Activated CD8-positive, alpha-beta T cell treated with anti-CD3 and anti-CD28 coated beads, Interleukin-2, amount 10 ng/mL, durations not matched to agents 7 days and 5 days (primary cell): ENCODE results near the gene COX7A2L. TPM values are rescaled to one million over a fixed set of nuclear protein-coding genes. Genes with fewer than 3 reads are reported as not detected.
"Not testable (repeated sequence)": the region's sequence is repeated elsewhere in the genome, so short reads cannot be mapped to it uniquely, and the experiment has no call there.

Experiments
- ATAC-seq: fragments of 150-1000 bp; cut with Tn5 transposase; one replicate; pipeline ENCODE4 v1.10.0; 2021; ENCODE audit warnings: moderate library complexity
- CTCF ChIA-PET: fragments of 350-600 bp; sonication (Branson Sonifier 250); formaldehyde crosslinking; loops from one replicate; lab custom pipeline; 2021; ENCODE audit warnings: antibody characterized with exemption; lab: Charles Lee
- POLR2A ChIA-PET: fragments of 350-600 bp; sonication (Branson Sonifier 250); formaldehyde crosslinking; loops from one replicate; lab custom pipeline; 2021; ENCODE audit warnings: antibody characterized with exemption; lab: Charles Lee
- DNase-seq: peaks from one replicate; pipeline ENCODE4 v3.0.0-alpha.2; 2020
- H3K27ac Mint-ChIP-seq: one replicate; pipeline ENCODE4 v1.8.0; 2021; ENCODE audit warnings: mild to moderate bottlenecking, mixed read lengths
- H3K27me3 Mint-ChIP-seq: one replicate; pipeline ENCODE4 v1.8.0; 2021; ENCODE audit warnings: low read depth, mixed read lengths
- H3K36me3 Mint-ChIP-seq: one replicate; pipeline ENCODE4 v1.8.0; 2021; ENCODE audit warnings: low read depth, mixed read lengths
- H3K4me1 Mint-ChIP-seq: one replicate; pipeline ENCODE4 v1.8.0; 2021; ENCODE audit warnings: low read depth, mixed read lengths
- H3K4me3 Mint-ChIP-seq: one replicate; pipeline ENCODE4 v1.8.0; 2021; ENCODE audit warnings: mild to moderate bottlenecking, mixed read lengths
- H3K9me3 Mint-ChIP-seq: one replicate; pipeline ENCODE4 v1.8.0; 2022; ENCODE audit warnings: mixed read lengths; ENCODE audit not compliant: insufficient read depth
- total RNA-seq, 2 experiments: library from RNA; stranded (reverse); gene quantifications; one replicate each; pipeline ENCODE4 v1.2.3, GENCODE V29; 2021

Gene COX7A2L
- 100 to 1,000 TPM; 102 to 109 TPM for total RNA-seq

GRCh38 chr2:42360890-42361727 is at the start of gene COX7A2L:
TSS of gene COX7A2L (minus strand) at chr2:42361217. CDS start at chr2:42361161, 56 bp downstream.
- Mint-ChIP-seq H3K27ac (peak within 1 kb of the TSS; percentile 99), H3K4me3 (peak within 1 kb of the TSS; percentile 81), H3K9me3 (no peaks in the 10 kb centered on the region), H3K27me3 (no peaks in the 10 kb centered on the region), H3K4me1 (peaks cover 39% of the 10 kb centered on the region), H3K36me3 (peaks cover 20% of the 10 kb centered on the region)
- POLR2A ChIA-PET = interaction anchor here (0.6 to 1.6 kb wide), 5 partner anchors 10 to 449 kb away, joined by 3 to 7 read pairs (median 3); no protein-coding TSS in a partner anchor
- peak; percentile 96 for DNase-seq
- peak; percentile 96 for ATAC-seq
- CTCF ChIA-PET = interaction anchor here (0.8 to 3.6 kb wide), 7 partner anchors 11 to 271 kb away, joined by 3 to 11 read pairs (median 3); no protein-coding TSS in a partner anchor

DNA sequence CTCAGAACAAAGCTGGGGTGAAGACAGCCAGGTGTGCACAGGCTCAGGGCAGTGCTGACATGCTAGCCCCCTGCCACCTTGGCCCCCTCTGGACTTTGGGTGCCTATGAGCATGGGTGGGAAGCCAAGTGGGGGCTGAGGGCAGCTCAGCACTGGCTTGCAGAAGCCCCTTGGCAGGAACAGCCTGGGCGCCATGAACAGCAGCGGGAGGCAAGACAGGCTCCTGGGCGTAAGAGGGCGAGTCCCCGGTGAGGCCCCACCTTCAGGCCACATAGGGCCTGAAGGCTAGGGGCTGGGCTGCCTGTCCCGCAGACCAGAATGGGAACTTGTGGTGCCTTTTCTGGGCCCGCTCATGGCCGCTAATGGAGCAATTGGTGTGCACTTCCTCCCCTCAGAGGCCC is 47.0 kb upstream of the COX7A2L start:
- Mint-ChIP-seq H3K4me1 (no peaks in the 10 kb centered on the region), H3K9me3 (no peaks in the 10 kb centered on the region), H3K27me3 (no peaks in the 10 kb centered on the region), H3K4me3 (no peak overlapping the region), H3K36me3 (no peaks in the 10 kb centered on the region), H3K27ac (no peak overlapping the region)
- ATAC-seq = no peak
- DNase-seq = no peak
- ChIA-PET POLR2A (no interaction called here), CTCF (no interaction called here)

DNA sequence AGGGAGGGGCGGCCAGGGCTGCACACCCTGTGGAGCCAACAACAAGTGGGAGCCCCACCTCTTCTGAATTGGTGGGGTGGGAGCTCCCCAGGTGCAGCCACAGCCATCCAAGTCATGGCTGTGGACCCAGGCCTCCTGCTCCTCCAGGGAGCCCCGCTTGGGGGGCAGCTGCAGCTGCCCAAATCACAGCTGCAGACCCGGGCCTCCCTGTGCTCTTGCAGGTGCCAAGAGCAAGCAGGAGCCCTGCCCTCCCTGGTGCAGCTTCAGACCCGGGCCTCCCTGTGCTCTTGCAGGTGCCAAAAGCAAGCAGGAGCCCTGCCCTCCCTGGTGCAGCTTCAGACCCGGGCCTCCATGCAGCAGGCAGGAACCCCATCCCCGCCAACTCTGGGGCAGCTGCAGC is 46.5 kb upstream of the COX7A2L start:
- ChIA-PET POLR2A (no interaction called here), CTCF (no interaction called here)
- no peak for DNase-seq
- Mint-ChIP-seq H3K4me3 (no peak overlapping the region), H3K36me3 (no peaks in the 10 kb centered on the region), H3K9me3 (no peaks in the 10 kb centered on the region), H3K27ac (no peak overlapping the region), H3K4me1 (no peaks in the 10 kb centered on the region), H3K27me3 (no peaks in the 10 kb centered on the region)
- no peak for ATAC-seq

DNA sequence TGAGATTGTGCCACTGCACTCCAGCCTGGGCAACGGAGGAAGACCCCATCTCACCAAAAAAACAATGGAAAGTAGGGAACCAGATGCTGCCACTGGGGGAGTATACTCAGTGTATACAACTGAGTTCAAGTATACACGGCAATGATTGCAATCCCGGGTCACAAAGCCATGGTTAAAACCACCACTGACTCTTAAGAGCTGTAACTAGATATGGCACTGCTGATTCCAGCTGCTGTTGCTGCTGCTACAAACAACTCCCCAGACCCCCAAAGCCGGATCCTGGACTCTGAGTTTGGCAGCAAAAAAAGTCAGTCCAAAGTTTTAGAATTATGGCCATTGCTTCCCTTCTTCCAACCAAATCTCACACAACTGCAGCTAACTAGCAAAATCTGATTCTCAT is 43.7 kb upstream of the COX7A2L start:
- H3K4me3 Mint-ChIP-seq = no peak overlapping the region
- H3K27me3 Mint-ChIP-seq = no peaks in the 10 kb centered on the region
- ATAC-seq (no peak), DNase-seq (no peak)
- no peaks in the 10 kb centered on the region for H3K36me3 Mint-ChIP-seq
- H3K4me1 Mint-ChIP-seq = no peaks in the 10 kb centered on the region
- no peaks in the 10 kb centered on the region for H3K9me3 Mint-ChIP-seq
- no peak overlapping the region for H3K27ac Mint-ChIP-seq
- CTCF ChIA-PET = interaction anchor here (2.0 kb wide), 1 partner anchor 18 kb away, joined by 13 read pairs; no protein-coding TSS in a partner anchor
- POLR2A ChIA-PET = no interaction called here

DNA sequence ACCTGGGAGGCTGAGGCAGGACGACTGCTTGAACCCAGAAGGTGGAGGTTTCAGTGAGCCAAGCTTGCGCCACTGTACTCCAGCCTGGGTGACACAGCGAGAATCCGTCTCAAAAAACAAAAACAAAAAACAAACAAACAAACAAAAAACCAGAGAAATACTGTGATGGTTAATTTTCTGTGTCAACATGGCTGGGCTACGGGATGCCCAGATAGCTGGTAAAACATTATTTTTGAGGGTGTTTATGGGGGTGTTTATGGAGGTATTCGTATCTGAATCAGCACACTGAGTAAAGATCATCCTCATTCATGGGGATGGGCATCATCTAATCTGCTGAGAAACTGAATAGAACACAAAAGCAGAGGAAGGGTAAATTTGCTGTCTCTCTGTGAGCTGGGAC is 40.8 kb upstream of the COX7A2L start:
- H3K4me1 Mint-ChIP-seq = no peaks in the 10 kb centered on the region
- peaks cover 3% of the 10 kb centered on the region for H3K27me3 Mint-ChIP-seq
- H3K36me3 Mint-ChIP-seq = no peaks in the 10 kb centered on the region
- ChIA-PET CTCF (no interaction called here), POLR2A (no interaction called here)
- no peak overlapping the region for H3K4me3 Mint-ChIP-seq
- no peak overlapping the region for H3K27ac Mint-ChIP-seq
- H3K9me3 Mint-ChIP-seq = no peaks in the 10 kb centered on the region
- ATAC-seq (no peak), DNase-seq (no peak)

DNA sequence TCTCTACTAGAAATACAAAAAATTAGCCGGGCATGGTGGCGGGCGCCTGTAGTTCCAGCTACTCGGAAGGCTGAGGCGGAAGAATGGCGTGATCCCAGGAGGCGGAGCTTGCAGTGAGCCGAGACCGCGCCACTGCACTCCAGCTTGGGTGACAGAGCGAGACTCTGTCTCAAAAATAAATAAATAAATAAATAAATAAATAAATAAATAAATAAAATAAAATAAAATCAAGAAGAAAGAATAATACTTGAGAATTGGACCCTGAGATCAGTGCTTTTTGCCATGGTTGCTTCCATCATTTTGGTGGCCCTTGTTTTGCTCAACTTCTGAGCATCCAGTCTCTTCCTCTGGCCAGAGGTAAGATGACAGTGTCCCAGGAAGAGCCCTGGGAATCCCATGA is 37.0 kb upstream of the COX7A2L start:
- H3K27ac Mint-ChIP-seq, DNase-seq, H3K4me3 Mint-ChIP-seq, CTCF ChIA-PET, H3K9me3 Mint-ChIP-seq, H3K27me3 Mint-ChIP-seq, POLR2A ChIA-PET, H3K4me1 Mint-ChIP-seq, ATAC-seq, H3K36me3 Mint-ChIP-seq: not testable (repeated sequence)

GRCh38 chr2:42393320-42393719 is 32.3 kb upstream of the COX7A2L start:
- POLR2A ChIA-PET, H3K4me3 Mint-ChIP-seq: not testable (repeated sequence)

GRCh38 chr2:42392191-42392590 is 31.2 kb upstream of the COX7A2L start:
- Mint-ChIP-seq H3K27me3 (no peaks in the 10 kb centered on the region), H3K36me3 (no peaks in the 10 kb centered on the region), H3K9me3 (no peaks in the 10 kb centered on the region), H3K4me3 (no peak overlapping the region), H3K4me1 (no peaks in the 10 kb centered on the region), H3K27ac (no peak overlapping the region)
- ChIA-PET CTCF (no interaction called here), POLR2A (no interaction called here)
- ATAC-seq = no peak
- DNase-seq = no peak

More at GRCh38 chr2:42393320-42393719, 32.3 kb upstream of the COX7A2L start:
- CTCF ChIA-PET, H3K4me1 Mint-ChIP-seq, DNase-seq, ATAC-seq, H3K9me3 Mint-ChIP-seq, H3K27ac Mint-ChIP-seq, H3K27me3 Mint-ChIP-seq, H3K36me3 Mint-ChIP-seq: not testable (repeated sequence)

GRCh38 chr2:42390401-42390969 is 29.5 kb upstream of the COX7A2L start:
- no peaks in the 10 kb centered on the region for H3K36me3 Mint-ChIP-seq
- DNase-seq (no peak), ATAC-seq (no peak)
- CTCF ChIA-PET = interaction anchor here (1.1 kb wide), 1 partner anchor 10 kb away, joined by 3 read pairs; no protein-coding TSS in a partner anchor
- POLR2A ChIA-PET = no interaction called here
- no peaks in the 10 kb centered on the region for H3K9me3 Mint-ChIP-seq
- H3K27me3 Mint-ChIP-seq = no peaks in the 10 kb centered on the region
- no peak overlapping the region for H3K4me3 Mint-ChIP-seq
- no peaks in the 10 kb centered on the region for H3K4me1 Mint-ChIP-seq
- H3K27ac Mint-ChIP-seq = no peak overlapping the region

DNA sequence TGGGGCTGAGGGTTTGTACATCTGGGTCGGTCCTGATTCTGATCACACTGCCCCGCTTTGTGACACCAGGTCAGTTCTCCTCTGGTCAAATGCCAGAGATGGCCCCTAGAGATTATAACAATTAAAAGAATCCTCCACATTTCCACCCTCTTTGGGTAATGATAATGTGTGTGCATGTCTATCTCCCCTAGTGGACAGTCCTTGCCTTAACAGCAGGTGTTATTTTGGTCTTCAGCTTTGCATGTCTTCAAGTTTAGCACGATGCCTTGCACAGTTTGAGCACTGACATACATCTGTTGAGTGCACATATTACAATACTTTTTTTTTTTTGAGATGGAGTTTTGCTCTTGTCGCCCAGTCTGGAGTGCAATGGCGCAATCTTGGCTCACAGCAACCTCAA is 25.7 kb upstream of the COX7A2L start:
- Mint-ChIP-seq H3K27ac (no peak overlapping the region), H3K4me1 (no peaks in the 10 kb centered on the region), H3K4me3 (no peak overlapping the region), H3K9me3 (no peaks in the 10 kb centered on the region), H3K36me3 (no peaks in the 10 kb centered on the region), H3K27me3 (no peaks in the 10 kb centered on the region)
- DNase-seq (no peak), ATAC-seq (no peak)
- ChIA-PET POLR2A (no interaction called here), CTCF (interaction anchor here (1.1 to 3.4 kb wide), 6 partner anchors 9 to 145 kb away, joined by 3 to 13 read pairs (median 6); no protein-coding TSS in a partner anchor)

DNA sequence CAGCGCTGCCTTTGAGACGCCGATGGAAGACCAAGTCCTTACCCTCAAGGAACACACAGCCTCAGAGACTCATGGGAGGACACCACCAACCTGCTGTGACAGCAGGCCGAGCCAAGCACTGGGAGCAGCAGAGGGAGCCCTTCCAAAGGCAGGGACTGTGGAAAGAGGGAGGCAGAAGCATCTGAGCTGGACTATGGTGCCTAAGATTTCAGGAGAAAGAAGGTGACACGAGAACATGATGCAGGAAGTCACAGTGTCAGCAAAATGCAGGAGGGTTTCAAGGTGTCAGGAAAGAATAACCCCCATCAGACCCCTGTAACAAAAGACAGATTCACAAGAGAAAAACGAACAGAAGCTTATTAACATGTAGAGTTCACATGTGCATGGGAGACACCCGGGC is 24.2 kb upstream of the COX7A2L start:
- POLR2A ChIA-PET = no interaction called here
- no peak for ATAC-seq
- CTCF ChIA-PET = interaction anchor here (1.9 to 3.4 kb wide), 2 partner anchors 17 to 19 kb away, joined by 6 to 13 read pairs; no protein-coding TSS in a partner anchor

More for the DNA sequence above, 24.2 kb upstream of the COX7A2L start:
- Mint-ChIP-seq H3K36me3 (no peaks in the 10 kb centered on the region), H3K4me1 (no peaks in the 10 kb centered on the region), H3K27me3 (no peaks in the 10 kb centered on the region), H3K9me3 (no peaks in the 10 kb centered on the region), H3K4me3 (no peak overlapping the region), H3K27ac (no peak overlapping the region)
- no peak for DNase-seq
